ENCODE measurements around the gene WNT3A. TPM values are rescaled to one million over a fixed set of nuclear protein-coding genes. Genes with fewer than 3 reads are reported as not detected.

WNT3A gene
- total RNA-seq, 6 experiments from 2014 or later = not detected

DNA sequence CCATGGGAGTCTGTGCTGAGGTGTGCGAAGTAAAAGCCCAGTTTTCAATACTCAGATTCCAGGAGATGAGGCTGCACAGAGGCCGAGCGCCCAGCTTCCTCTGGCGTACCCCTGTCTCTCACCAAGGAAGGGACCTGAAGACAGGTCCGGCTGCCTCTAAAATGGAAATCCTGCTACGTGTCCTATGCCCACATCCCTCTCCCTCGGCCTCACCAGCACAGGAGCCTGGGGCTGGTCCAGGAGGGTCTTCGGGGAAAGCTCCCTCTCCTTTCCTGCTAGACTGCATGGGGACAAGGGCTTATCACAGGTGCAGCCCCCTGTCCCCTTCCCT lies 101.9 kb downstream of the WNT3A start:
- Histone ChIP-seq H3K4me3 (peak overlapping the region; percentile 93 to 98 (median 94)), H3K27me3 (no peaks in the 10 kb centered on the region), H3K9me3 (no peaks in the 10 kb centered on the region), H3K27ac (peak overlapping the region; percentile 87 to 92 (median 88)), H3K36me3 (peaks cover 0 to 12% (median 2%) of the 10 kb centered on the region in 4 donors), H3K4me1 (peaks cover 0 to 23% (median 4%) of the 10 kb centered on the region in 4 donors)
- no peak for DNase-seq
- WGBS (ENCODE audit: insufficient coverage, low coverage, low lambda C conversion rate, missing lambda C conversion rate) = 0% methylated on average over 4 of the region's 8 CpGs
- intact Hi-C loops (cut with DNase I) = no loop called here
- TF ChIP-seq POLR2A (IDR thresholded peaks at IDR 0.05) = no peak
- TF ChIP-seq, protein P1, sequence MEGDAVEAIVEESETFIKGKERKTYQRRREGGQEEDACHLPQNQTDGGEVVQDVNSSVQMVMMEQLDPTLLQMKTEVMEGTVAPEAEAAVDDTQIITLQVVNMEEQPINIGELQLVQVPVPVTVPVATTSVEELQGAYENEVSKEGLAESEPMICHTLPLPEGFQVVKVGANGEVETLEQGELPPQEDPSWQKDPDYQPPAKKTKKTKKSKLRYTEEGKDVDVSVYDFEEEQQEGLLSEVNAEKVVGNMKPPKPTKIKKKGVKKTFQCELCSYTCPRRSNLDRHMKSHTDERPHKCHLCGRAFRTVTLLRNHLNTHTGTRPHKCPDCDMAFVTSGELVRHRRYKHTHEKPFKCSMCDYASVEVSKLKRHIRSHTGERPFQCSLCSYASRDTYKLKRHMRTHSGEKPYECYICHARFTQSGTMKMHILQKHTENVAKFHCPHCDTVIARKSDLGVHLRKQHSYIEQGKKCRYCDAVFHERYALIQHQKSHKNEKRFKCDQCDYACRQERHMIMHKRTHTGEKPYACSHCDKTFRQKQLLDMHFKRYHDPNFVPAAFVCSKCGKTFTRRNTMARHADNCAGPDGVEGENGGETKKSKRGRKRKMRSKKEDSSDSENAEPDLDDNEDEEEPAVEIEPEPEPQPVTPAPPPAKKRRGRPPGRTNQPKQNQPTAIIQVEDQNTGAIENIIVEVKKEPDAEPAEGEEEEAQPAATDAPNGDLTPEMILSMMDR (IDR thresholded peaks at IDR 0.05) = no peak
- no peak for ATAC-seq

DNA sequence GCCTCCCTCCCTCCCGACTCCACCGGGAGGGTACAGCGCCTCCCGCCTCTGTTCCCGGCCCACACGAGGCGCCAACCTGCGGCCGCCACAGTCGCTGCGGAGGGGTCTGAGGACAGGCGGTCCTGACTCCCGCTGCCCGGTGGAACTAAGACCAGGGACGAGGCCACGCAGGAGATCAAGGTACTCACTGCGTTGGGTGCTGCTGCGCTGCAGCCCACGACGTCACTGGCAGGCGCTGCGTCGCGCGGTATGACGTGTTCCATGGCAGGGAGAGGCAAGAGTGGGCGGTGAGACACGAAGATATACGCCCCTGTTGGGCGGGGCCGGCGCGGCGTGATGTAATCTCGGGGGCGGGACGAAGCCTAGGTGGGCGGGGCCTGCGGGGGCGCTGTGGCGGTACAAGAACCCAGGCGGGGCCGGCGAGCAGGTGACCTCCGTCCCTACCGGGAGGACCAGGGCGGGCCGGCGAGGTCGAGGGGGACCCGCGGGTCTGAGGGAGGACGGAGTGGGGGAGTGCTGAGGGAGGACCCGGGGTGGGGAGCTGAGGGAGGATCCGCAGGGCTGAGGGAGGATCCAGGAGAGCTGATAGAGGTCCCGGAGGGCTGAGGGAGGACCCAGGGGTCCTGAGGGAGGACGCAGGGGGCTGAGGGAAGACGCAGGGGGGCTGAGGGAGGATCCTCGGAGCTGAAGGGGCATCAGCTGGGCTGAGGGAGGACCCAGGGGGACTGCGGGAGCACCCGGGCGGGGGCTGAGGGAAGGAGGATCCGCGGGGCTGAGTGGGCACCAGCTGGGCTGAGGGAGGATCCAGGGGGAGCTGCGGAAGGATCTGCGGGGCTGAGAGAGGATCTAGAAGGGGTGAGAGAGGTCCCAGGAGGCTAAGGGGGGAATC lies 102.5 kb downstream of the WNT3A start, which contains the start of gene MRPL55:
Gene MRPL55 (minus strand): TSS at position 227 of the 889 bp plus-strand sequence. CDS start 1,039 bp downstream, outside the sequence.
- intact Hi-C loops (cut with DNase I) = no loop called here
- Histone ChIP-seq H3K36me3 (peaks cover 0 to 12% (median 2%) of the 10 kb centered on the region in 4 donors), H3K4me1 (peaks cover 0 to 17% (median 4%) of the 10 kb centered on the region in 4 donors), H3K27me3 (no peaks in the 10 kb centered on the region), H3K9me3 (no peaks in the 10 kb centered on the region), H3K27ac (peak within 1 kb of the TSS; percentile 87 to 92 (median 88)), H3K4me3 (peak within 1 kb of the TSS; percentile 93 to 98 (median 94))
- DNase-seq (peak; percentile 99), ATAC-seq (peak; percentile 97 to 99 (median 98))
- TF ChIP-seq, protein P1 (IDR thresholded peaks at IDR 0.05) = peak in 2 of 4 donors; percentile 14 to 22
- TF ChIP-seq POLR2A (IDR thresholded peaks at IDR 0.05) = peak; percentile 90
- WGBS (ENCODE audit: insufficient coverage, low coverage, low lambda C conversion rate, missing lambda C conversion rate) = 2% methylated on average over 43 of the region's 66 CpGs

DNA sequence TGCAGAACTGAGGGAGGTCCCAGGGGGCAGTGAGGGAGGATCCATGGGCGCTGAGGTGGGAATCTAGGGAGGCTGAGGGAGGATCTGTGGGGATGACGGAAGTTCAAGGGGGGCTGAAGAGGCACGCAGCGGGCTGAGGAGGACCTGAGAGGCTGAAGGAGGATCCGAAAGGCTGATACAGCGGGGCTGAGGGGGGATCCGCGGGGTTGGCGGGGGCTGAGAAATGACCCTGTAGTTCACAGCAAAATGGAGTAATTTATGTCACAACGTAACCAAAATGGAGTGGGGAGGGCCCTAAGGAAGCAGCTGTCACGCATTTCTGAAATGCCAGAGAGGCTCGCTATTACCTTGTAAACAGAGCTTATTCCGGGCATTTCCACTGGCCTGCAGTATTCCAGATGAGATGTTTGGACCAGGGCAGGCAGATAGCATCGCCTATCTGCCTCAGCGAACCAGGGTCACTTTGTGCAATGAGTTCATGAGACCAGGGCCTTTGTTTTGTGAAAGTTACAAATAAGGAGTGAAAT lies 103.2 kb downstream of the WNT3A start:
- no peak for ATAC-seq
- H3K27ac ChIP-seq = peak overlapping the region in 2 of 3 donors; percentile 88 to 92
- TF ChIP-seq, protein P1 (IDR thresholded peaks at IDR 0.05) = no peak
- no peak for TF ChIP-seq POLR2A (IDR thresholded peaks at IDR 0.05)
- intact Hi-C loops (cut with DNase I) = no loop called here
- peaks cover 0 to 12% (median 2%) of the 10 kb centered on the region in 4 donors for H3K36me3 ChIP-seq
- peaks cover 0 to 10% (median 4%) of the 10 kb centered on the region in 4 donors for H3K4me1 ChIP-seq
- H3K9me3 ChIP-seq = no peaks in the 10 kb centered on the region
- H3K4me3 ChIP-seq = peak overlapping the region; percentile 93 to 98 (median 94)
- peak in 2 of 3 donors; percentile 28 to 53 for DNase-seq
- no peaks in the 10 kb centered on the region for H3K27me3 ChIP-seq
- WGBS (ENCODE audit: insufficient coverage, low coverage, low lambda C conversion rate, missing lambda C conversion rate) = 36% methylated on average over 10 of the region's 15 CpGs

DNA sequence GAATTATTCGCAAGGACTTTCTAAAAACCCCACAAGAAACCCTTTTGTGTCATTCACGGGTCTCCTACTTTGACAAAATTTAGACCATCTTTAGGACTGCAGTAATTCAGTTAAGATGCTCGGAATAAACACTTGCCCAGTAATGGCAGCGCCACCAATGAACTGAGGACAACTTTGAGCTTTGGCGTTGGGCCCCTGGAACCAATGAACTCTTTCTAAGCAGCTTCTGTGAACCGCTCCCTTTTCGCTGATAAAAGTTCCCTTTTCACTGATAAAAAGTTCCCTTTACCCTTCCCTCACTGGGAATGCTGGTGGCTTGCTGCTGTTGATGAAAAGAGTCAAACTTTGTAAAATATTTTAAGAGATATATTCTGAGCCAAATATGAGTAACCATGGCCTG lies 103.8 kb downstream of the WNT3A start:
- no peak for ATAC-seq
- H3K4me1 ChIP-seq = peaks cover 0 to 9% (median 4%) of the 10 kb centered on the region in 4 donors
- H3K36me3 ChIP-seq = peaks cover 0 to 12% (median 2%) of the 10 kb centered on the region in 4 donors
- intact Hi-C loops (cut with DNase I) = no loop called here
- H3K27ac ChIP-seq = no peak overlapping the region
- no peaks in the 10 kb centered on the region for H3K27me3 ChIP-seq
- H3K4me3 ChIP-seq = no peak overlapping the region
- no peak for DNase-seq
- no peaks in the 10 kb centered on the region for H3K9me3 ChIP-seq
- WGBS (ENCODE audit: insufficient coverage, low coverage, low lambda C conversion rate, missing lambda C conversion rate) = 86% methylated on average over 6 of the region's 7 CpGs
- TF ChIP-seq, protein P1 (IDR thresholded peaks at IDR 0.05) = no peak
- TF ChIP-seq POLR2A (IDR thresholded peaks at IDR 0.05) = no peak

Small RNA genes within 50 kb of the gene (microRNA-seq; reads per million reads assigned to microRNA genes)
- 1.3 to 1.4 reads per million in 2 donors for gene MIR3620

Small RNA genes within 50 kb of the gene (small RNA-seq; reads per million reads assigned to genes)
- gene SEPT14P17 = 0 reads per million in 2 experiments

Other genes with a start within 250 kb of the WNT3A start
- gene PRSS38, start 191.3 kb upstream of the WNT3A start, total RNA-seq = not detected
- under 1 TPM in 5 of 6 experiments, not detected in 1; 0.09 to 0.19 (median 0.10) TPM for gene WNT9A, start 59.1 kb upstream of the WNT3A start, total RNA-seq
- gene ARF1, start 75.7 kb downstream of the WNT3A start, total RNA-seq = 100 to 1,000 TPM; 143 to 261 (median 193) TPM
- gene C1orf35, start 96.3 kb downstream of the WNT3A start, total RNA-seq = 1 to 10 TPM; 3.4 to 6.3 (median 5.2) TPM
- gene MRPL55, start 102.3 kb downstream of the WNT3A start, total RNA-seq = 10 to 100 TPM; 24.2 to 75.9 (median 38.0) TPM
- 100 to 1,000 TPM in 4 of 6 experiments, 10 to 100 TPM in 2; 78.0 to 235 (median 108) TPM for gene GUK1, start 133.3 kb downstream of the WNT3A start, total RNA-seq
- under 1 TPM in 5 of 6 experiments, not detected in 1; 0.12 to 0.44 (median 0.16) TPM for gene GJC2, start 142.9 kb downstream of the WNT3A start, total RNA-seq
- gene IBA57, start 158.8 kb downstream of the WNT3A start, total RNA-seq = 1 to 10 TPM; 5.1 to 8.0 (median 6.1) TPM
- 1 to 10 TPM in 5 of 6 experiments, under 1 TPM in 1; 0.43 to 3.5 (median 2.0) TPM for gene OBSCN, start 201.0 kb downstream of the WNT3A start, total RNA-seq

All from right lobe of liver (tissue), 6 donors.